ENCODE measurements around the gene KIF6. TPM values are rescaled to one million over a fixed set of nuclear protein-coding genes. Genes with fewer than 3 reads are reported as not detected.

Gene KIF6
- polyA plus RNA-seq, 2 donors, result 0.08 to 0.20 TPM

DNA sequence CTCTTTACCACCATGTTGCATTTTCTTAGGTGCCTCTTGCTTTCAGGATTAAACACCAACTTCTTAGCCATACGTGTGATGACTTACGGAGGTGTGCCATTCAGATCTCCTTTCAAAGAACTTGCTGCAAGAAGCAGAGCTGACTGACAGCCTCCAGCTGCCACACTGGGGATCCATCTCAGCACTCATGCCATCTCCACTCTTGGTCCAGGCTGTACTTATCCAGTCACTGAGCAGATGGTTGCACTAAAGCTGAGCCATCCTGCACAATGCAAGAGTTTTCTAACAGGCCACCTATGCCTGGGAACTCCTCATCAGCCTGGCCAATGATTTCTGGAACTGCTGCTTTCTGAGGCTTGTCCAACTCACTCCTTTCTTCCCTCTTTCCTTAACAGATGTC lies 31.4 kb upstream of the KIF6 start:
- Histone ChIP-seq H3K9me3 (ENCODE audit: control insufficient read depth in 2 of 2, insufficient read depth in 1 of 2, low read depth in 1 of 2, low read length in 1 of 2) (no peaks in the 10 kb centered on the region), H3K27me3 (ENCODE audit: control insufficient read depth in 1 of 2, insufficient read depth in 2 of 2, low read length in 2 of 2) (no peaks in the 10 kb centered on the region), H3K27ac (ENCODE audit: low read depth in 2 of 2, low read length in 1 of 2) (no peak overlapping the region), H3K36me3 (ENCODE audit: control insufficient read depth in 2 of 2, insufficient read depth in 2 of 2, low read length in 1 of 2) (no peaks in the 10 kb centered on the region), H3K4me3 (ENCODE audit: low read depth in 1 of 2, low read length in 2 of 2) (no peak overlapping the region), H3K4me1 (ENCODE audit: control insufficient read depth in 2 of 2, insufficient read depth in 2 of 2, low read length in 1 of 2) (no peaks in the 10 kb centered on the region)
- 95 to 98% methylated on average over 2 of the region's 2 CpGs for WGBS, 2 donors

DNA sequence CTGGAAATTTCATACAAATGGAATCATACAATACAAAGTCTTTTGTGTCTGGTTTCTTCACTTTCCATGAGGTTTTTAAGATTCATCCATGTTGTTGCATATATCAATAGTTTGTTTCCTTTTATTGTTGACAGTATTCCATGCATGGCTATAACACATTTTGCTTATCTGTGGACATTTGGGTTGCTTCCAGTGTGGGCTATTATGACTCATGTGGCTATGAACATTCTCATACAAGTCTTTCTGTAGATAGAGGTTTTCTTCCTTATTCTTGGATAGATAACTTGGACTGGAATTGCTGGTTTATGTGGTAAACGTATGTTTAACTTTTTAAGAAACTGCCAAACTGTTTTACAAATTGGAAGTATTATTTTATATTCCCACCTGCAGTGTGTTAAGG lies 30.0 kb upstream of the KIF6 start:
- no peak overlapping the region for H3K4me3 ChIP-seq (ENCODE audit: low read depth in 1 of 2, low read length in 2 of 2)
- H3K4me1 ChIP-seq (ENCODE audit: control insufficient read depth in 2 of 2, insufficient read depth in 2 of 2, low read length in 1 of 2), result no peaks in the 10 kb centered on the region
- no peaks in the 10 kb centered on the region for H3K27me3 ChIP-seq (ENCODE audit: control insufficient read depth in 1 of 2, insufficient read depth in 2 of 2, low read length in 2 of 2)
- H3K9me3 ChIP-seq (ENCODE audit: control insufficient read depth in 2 of 2, insufficient read depth in 1 of 2, low read depth in 1 of 2, low read length in 1 of 2), result no peaks in the 10 kb centered on the region
- H3K27ac ChIP-seq (ENCODE audit: low read depth in 2 of 2, low read length in 1 of 2), result no peak overlapping the region
- WGBS, 2 donors, result 37 to 61% methylated on average over 1 of the region's 1 CpG
- H3K36me3 ChIP-seq (ENCODE audit: control insufficient read depth in 2 of 2, insufficient read depth in 2 of 2, low read length in 1 of 2), result no peaks in the 10 kb centered on the region

DNA sequence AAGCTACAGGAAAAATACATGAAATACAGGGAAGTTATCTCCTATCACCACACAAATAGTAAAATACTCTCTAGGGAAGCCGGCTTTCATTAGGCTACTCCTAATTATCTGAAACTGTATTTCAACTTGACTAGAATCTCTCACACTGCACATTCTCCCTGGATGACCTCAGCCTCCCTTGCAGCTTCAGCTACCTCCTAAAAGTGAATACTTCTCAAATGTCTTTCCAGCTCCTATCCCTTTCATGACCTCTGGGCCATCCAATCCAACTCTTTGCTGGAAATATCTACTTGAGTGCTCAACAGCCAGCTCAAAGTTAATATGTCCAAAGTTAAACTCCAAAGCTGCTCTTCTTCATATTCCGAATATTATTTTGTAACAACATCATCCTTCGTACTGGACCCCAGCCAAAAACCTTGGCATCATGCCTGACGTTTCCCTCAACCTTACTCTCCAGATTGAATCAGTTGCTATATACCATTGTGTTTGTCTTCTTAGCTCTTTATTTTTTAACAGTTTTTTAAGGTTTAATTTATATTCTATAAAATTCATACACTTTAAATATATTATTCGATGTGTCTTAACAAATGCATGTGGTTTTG lies 29.4 kb upstream of the KIF6 start:
- Histone ChIP-seq H3K36me3 (ENCODE audit: control insufficient read depth in 2 of 2, insufficient read depth in 2 of 2, low read length in 1 of 2) (no peaks in the 10 kb centered on the region), H3K27ac (ENCODE audit: low read depth in 2 of 2, low read length in 1 of 2) (no peak overlapping the region)
- 63 to 65% methylated on average over 5 of the region's 5 CpGs for WGBS, 2 donors

DNA sequence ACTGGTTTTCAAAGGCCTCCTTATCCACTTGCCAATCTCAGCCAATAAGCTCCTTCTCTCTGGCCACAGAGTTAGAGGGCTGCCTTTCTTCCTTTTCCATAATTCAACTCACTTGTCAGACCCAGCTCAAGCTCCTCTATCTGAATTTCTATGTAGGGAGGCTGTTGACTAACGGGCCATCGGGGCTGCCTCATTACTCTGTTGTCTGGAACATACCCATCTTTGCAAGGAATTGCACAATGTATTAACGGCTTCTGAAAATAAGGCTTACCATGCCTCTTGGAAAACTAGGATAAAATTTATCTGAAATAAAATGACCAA lies 28.5 kb upstream of the KIF6 start:
- Histone ChIP-seq H3K4me3 (ENCODE audit: low read depth in 1 of 2, low read length in 2 of 2) (no peak overlapping the region), H3K27me3 (ENCODE audit: control insufficient read depth in 1 of 2, insufficient read depth in 2 of 2, low read length in 2 of 2) (no peaks in the 10 kb centered on the region), H3K4me1 (ENCODE audit: control insufficient read depth in 2 of 2, insufficient read depth in 2 of 2, low read length in 1 of 2) (no peaks in the 10 kb centered on the region), H3K27ac (ENCODE audit: low read depth in 2 of 2, low read length in 1 of 2) (peak overlapping the region; percentile 42), H3K9me3 (ENCODE audit: control insufficient read depth in 2 of 2, insufficient read depth in 1 of 2, low read depth in 1 of 2, low read length in 1 of 2) (no peaks in the 10 kb centered on the region), H3K36me3 (ENCODE audit: control insufficient read depth in 2 of 2, insufficient read depth in 2 of 2, low read length in 1 of 2) (no peaks in the 10 kb centered on the region)
- WGBS, 2 donors, result 49 to 67% methylated on average over 3 of the region's 3 CpGs

More for the DNA sequence above, 29.4 kb upstream of the KIF6 start:
- H3K9me3 ChIP-seq (ENCODE audit: control insufficient read depth in 2 of 2, insufficient read depth in 1 of 2, low read depth in 1 of 2, low read length in 1 of 2), result no peaks in the 10 kb centered on the region
- no peak overlapping the region for H3K4me3 ChIP-seq (ENCODE audit: low read depth in 1 of 2, low read length in 2 of 2)
- no peaks in the 10 kb centered on the region for H3K27me3 ChIP-seq (ENCODE audit: control insufficient read depth in 1 of 2, insufficient read depth in 2 of 2, low read length in 2 of 2)
- H3K4me1 ChIP-seq (ENCODE audit: control insufficient read depth in 2 of 2, insufficient read depth in 2 of 2, low read length in 1 of 2), result no peaks in the 10 kb centered on the region

DNA sequence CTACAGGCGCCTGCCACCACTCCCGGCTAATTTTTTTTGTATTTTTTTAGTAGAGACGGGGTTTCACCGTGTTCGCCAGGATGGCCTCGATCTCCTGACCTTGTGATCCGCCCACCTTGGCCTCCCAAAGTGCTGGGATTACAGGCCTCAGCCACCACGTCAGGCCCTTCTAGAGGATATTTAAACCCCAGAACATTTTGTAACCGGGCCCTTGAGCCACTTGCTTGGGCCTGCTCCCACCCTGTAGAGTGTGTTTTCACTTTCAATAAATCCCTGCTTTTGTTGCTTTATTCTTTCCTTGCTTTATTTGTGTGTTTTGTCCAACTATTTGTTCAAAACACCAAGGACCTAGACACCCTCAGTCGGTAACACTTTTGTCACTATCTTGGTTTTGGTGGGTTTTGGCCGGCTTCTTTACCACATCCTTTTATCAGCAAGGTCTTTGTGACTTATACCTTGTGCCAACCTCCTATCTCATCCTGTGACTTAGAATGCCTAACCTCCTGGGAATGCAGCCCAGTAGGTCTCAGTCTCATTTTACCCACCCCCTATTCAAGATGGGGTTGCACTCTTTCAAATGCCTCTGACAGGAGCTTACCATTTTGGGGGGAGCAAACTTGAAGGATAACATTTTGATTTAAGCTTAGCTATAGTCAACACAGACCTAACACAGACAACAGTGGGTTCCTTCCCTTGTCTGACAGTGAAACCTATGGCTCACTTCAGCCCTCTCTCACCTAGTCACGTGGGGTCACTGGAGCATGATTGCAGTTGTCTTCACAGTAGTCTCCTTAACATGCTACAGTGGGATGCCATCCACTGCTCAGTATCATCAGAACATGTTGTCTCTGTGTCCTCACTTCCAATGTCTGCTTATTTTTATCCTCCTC lies 27.9 kb upstream of the KIF6 start:
- Histone ChIP-seq H3K4me3 (ENCODE audit: low read depth in 1 of 2, low read length in 2 of 2) (no peak overlapping the region), H3K36me3 (ENCODE audit: control insufficient read depth in 2 of 2, insufficient read depth in 2 of 2, low read length in 1 of 2) (no peaks in the 10 kb centered on the region), H3K27ac (ENCODE audit: low read depth in 2 of 2, low read length in 1 of 2) (peak overlapping the region; percentile 42), H3K9me3 (ENCODE audit: control insufficient read depth in 2 of 2, insufficient read depth in 1 of 2, low read depth in 1 of 2, low read length in 1 of 2) (no peaks in the 10 kb centered on the region), H3K27me3 (ENCODE audit: control insufficient read depth in 1 of 2, insufficient read depth in 2 of 2, low read length in 2 of 2) (no peaks in the 10 kb centered on the region), H3K4me1 (ENCODE audit: control insufficient read depth in 2 of 2, insufficient read depth in 2 of 2, low read length in 1 of 2) (no peaks in the 10 kb centered on the region)
- 86% methylated on average over 12 of the region's 12 CpGs for WGBS, 2 donors

DNA sequence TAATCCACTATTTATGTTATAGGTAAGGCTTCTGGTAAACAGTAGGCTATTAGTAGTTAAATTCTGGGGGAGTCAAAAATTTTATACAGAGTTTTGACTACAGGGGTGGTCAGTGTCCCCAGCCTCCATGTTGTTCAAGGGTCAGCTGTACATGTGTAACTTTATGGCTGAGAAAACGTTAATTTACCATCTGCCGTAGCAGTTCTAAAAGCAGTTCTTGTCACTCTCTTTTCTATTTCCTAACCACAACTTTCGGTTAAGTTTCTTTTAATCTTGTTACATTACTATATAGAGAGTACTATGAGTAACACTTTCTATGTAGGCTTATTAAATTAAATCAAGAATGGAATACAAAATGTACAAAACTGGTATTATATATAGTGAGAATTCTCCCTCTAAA lies 21.6 kb upstream of the KIF6 start:
- Histone ChIP-seq H3K27me3 (ENCODE audit: control insufficient read depth in 1 of 2, insufficient read depth in 2 of 2, low read length in 2 of 2) (no peaks in the 10 kb centered on the region), H3K9me3 (ENCODE audit: control insufficient read depth in 2 of 2, insufficient read depth in 1 of 2, low read depth in 1 of 2, low read length in 1 of 2) (no peaks in the 10 kb centered on the region), H3K4me1 (ENCODE audit: control insufficient read depth in 2 of 2, insufficient read depth in 2 of 2, low read length in 1 of 2) (no peaks in the 10 kb centered on the region), H3K36me3 (ENCODE audit: control insufficient read depth in 2 of 2, insufficient read depth in 2 of 2, low read length in 1 of 2) (no peaks in the 10 kb centered on the region), H3K4me3 (ENCODE audit: low read depth in 1 of 2, low read length in 2 of 2) (no peak overlapping the region), H3K27ac (ENCODE audit: low read depth in 2 of 2, low read length in 1 of 2) (no peak overlapping the region)
- 84 to 91% methylated on average over 3 of the region's 3 CpGs for WGBS, 2 donors

DNA sequence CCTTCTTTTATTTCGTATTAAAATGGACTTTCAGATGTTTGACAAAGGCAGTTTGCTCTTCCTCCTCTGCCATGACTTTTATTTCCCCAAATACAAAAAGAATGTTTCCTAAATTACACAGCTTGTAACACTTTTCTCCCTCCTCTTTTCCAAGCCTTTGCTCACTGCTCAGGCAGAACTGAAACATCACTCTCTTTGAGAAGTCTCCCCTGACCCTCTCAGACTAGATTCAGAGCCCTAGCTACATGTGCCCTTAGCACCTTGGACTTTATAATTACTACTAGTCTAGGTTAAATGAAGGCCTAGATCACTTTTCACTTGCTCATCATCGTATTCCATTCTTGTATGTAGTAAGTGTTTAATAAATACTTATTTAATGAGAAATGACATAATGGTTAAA lies 8.5 kb upstream of the KIF6 start:
- Histone ChIP-seq H3K27ac (ENCODE audit: low read depth in 2 of 2, low read length in 1 of 2) (no peak overlapping the region), H3K36me3 (ENCODE audit: control insufficient read depth in 2 of 2, insufficient read depth in 2 of 2, low read length in 1 of 2) (no peaks in the 10 kb centered on the region), H3K4me3 (ENCODE audit: low read depth in 1 of 2, low read length in 2 of 2) (no peak overlapping the region), H3K9me3 (ENCODE audit: control insufficient read depth in 2 of 2, insufficient read depth in 1 of 2, low read depth in 1 of 2, low read length in 1 of 2) (peaks cover 0 to 3% of the 10 kb centered on the region in 2 donors), H3K27me3 (ENCODE audit: control insufficient read depth in 1 of 2, insufficient read depth in 2 of 2, low read length in 2 of 2) (no peaks in the 10 kb centered on the region), H3K4me1 (ENCODE audit: control insufficient read depth in 2 of 2, insufficient read depth in 2 of 2, low read length in 1 of 2) (no peaks in the 10 kb centered on the region)
- WGBS, 2 donors, result 68 to 75% methylated on average over 2 of the region's 2 CpGs

DNA sequence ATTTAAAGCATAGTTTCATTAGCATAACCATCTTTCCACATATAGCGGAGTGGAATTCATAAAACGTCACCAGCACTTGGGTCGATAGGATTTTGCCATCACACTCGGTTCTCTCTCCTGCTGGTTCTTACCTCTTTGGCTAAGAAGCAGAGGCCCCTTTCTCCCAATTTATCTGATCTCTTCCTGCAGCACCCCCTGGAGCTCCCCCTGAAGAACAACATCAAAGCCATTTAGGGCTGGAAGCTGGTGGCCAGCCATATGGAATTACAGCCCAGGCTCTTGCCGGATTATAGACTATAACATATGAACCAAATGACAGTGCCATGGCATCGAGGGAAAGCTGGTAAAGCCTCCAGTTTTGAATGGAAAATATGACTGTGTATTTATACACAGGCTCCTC lies 6.4 kb upstream of the KIF6 start:
- H3K4me1 ChIP-seq (ENCODE audit: control insufficient read depth in 2 of 2, insufficient read depth in 2 of 2, low read length in 1 of 2), result no peaks in the 10 kb centered on the region
- H3K27me3 ChIP-seq (ENCODE audit: control insufficient read depth in 1 of 2, insufficient read depth in 2 of 2, low read length in 2 of 2), result no peaks in the 10 kb centered on the region
- 80 to 81% methylated on average over 6 of the region's 6 CpGs for WGBS, 2 donors
- H3K9me3 ChIP-seq (ENCODE audit: control insufficient read depth in 2 of 2, insufficient read depth in 1 of 2, low read depth in 1 of 2, low read length in 1 of 2), result peaks cover 0 to 3% of the 10 kb centered on the region in 2 donors
- no peak overlapping the region for H3K27ac ChIP-seq (ENCODE audit: low read depth in 2 of 2, low read length in 1 of 2)
- no peaks in the 10 kb centered on the region for H3K36me3 ChIP-seq (ENCODE audit: control insufficient read depth in 2 of 2, insufficient read depth in 2 of 2, low read length in 1 of 2)
- no peak overlapping the region for H3K4me3 ChIP-seq (ENCODE audit: low read depth in 1 of 2, low read length in 2 of 2)

DNA sequence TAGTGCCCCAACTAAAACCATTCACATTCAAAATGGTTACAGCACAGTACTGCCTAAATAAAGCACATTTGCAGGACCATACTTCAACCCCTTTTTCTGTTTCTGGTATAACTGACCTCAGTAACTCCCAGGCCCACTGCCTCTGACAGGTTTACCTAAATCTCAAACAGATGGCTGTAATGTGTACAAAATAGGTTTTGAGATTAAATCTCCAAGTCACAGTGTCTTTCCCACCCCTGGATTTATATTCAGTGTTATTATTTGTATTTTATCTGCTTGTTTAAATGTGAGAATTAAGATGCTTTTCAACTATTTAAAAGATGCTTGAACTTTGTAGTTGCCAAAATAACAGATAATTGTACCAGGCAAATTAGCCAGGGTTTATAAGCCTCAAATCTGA lies 4.7 kb upstream of the KIF6 start:
- H3K36me3 ChIP-seq (ENCODE audit: control insufficient read depth in 2 of 2, insufficient read depth in 2 of 2, low read length in 1 of 2), result no peaks in the 10 kb centered on the region
- H3K27ac ChIP-seq (ENCODE audit: low read depth in 2 of 2, low read length in 1 of 2), result no peak overlapping the region
- H3K9me3 ChIP-seq (ENCODE audit: control insufficient read depth in 2 of 2, insufficient read depth in 1 of 2, low read depth in 1 of 2, low read length in 1 of 2), result no peaks in the 10 kb centered on the region
- H3K4me3 ChIP-seq (ENCODE audit: low read depth in 1 of 2, low read length in 2 of 2), result no peak overlapping the region
- H3K27me3 ChIP-seq (ENCODE audit: control insufficient read depth in 1 of 2, insufficient read depth in 2 of 2, low read length in 2 of 2), result no peaks in the 10 kb centered on the region
- H3K4me1 ChIP-seq (ENCODE audit: control insufficient read depth in 2 of 2, insufficient read depth in 2 of 2, low read length in 1 of 2), result no peaks in the 10 kb centered on the region

DNA sequence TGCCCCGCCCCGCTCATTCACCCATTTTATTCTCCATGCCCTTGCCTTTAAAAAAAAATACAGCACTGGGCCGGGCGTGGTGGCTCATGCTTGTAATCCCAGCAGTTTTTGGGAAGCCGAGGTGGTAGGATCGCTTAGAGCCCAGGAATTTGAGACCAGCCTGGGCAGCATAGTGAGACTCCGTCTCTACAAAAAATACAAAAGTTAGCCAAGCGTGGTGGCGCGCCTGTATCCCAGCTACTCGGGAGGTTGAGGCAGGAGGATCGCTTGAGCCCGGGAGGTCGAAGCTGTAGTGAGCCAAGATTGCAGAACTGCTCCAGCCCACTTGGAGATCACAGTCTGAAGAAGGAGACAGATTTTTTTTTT lies 407 bp upstream of the KIF6 start:
- 49 to 59% methylated on average over 14 of the region's 14 CpGs for WGBS, 2 donors
- no peaks in the 10 kb centered on the region for H3K27me3 ChIP-seq (ENCODE audit: control insufficient read depth in 1 of 2, insufficient read depth in 2 of 2, low read length in 2 of 2)
- no peaks in the 10 kb centered on the region for H3K9me3 ChIP-seq (ENCODE audit: control insufficient read depth in 2 of 2, insufficient read depth in 1 of 2, low read depth in 1 of 2, low read length in 1 of 2)
- peak overlapping the region; percentile 61 to 62 for H3K4me3 ChIP-seq (ENCODE audit: low read depth in 1 of 2, low read length in 2 of 2)
- no peaks in the 10 kb centered on the region for H3K36me3 ChIP-seq (ENCODE audit: control insufficient read depth in 2 of 2, insufficient read depth in 2 of 2, low read length in 1 of 2)
- H3K27ac ChIP-seq (ENCODE audit: low read depth in 2 of 2, low read length in 1 of 2), result no peak overlapping the region
- no peaks in the 10 kb centered on the region for H3K4me1 ChIP-seq (ENCODE audit: control insufficient read depth in 2 of 2, insufficient read depth in 2 of 2, low read length in 1 of 2)
